GM12892 (cell line): Measurements from ENCODE around the gene MTUS2.

Source experiments
- POLR2A ChIP-seq: IDR thresholded peaks from 2 replicates; pipeline ENCODE4 v1.6.1; 2011; ENCODE audit warnings: low read depth, low read length, control low read depth
- TAF1 ChIP-seq: IDR thresholded peaks from 2 replicates; pipeline ENCODE4 v1.6.1; 2011; ENCODE audit warnings: low read depth, mild to moderate bottlenecking, control low read depth, low read length, borderline replicate concordance

- no peak for TF ChIP-seq POLR2A
- TF ChIP-seq TAF1: no peak
These were observed 597.9 kb downstream of the MTUS2 start for GRCh38 chr13:29418026-29418425.
